ENCODE results near the gene SLC12A7.
"Not testable (repeated sequence)": the region's sequence is repeated elsewhere in the genome, so short reads cannot be mapped to it uniquely, and the experiment has no call there.

The SLC12A7 gene

GRCh38 chr5:1094670-1095190 is 17.1 kb downstream of the SLC12A7 start:
- no peak for DNase-seq

- DNase-seq, result no peak
These were observed 18.5 kb downstream of the SLC12A7 start for GRCh38 chr5:1093361-1093760.

DNA sequence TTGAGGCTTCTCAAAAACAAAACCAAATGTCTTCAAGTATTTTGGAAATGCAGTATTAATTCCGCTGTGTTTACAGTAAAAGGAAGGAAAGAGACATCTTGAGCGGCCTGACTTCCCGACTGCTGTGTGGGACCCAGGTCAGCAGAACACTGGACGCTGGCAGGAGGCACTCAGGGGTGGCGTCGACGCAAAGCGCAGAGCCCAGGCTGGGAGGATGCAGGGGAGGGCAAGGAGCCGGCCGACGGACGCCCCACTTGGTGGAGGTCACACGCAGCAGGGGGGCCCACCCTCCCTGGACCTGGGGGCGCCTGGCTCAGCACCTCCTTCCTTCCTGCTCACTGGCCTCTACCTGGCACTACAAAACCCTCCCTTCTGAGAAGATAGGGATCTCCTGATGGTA is 19.7 kb downstream of the SLC12A7 start:
- no peak for DNase-seq

GRCh38 chr5:1091632-1092031 is 20.2 kb downstream of the SLC12A7 start:
- no peak for DNase-seq

DNA sequence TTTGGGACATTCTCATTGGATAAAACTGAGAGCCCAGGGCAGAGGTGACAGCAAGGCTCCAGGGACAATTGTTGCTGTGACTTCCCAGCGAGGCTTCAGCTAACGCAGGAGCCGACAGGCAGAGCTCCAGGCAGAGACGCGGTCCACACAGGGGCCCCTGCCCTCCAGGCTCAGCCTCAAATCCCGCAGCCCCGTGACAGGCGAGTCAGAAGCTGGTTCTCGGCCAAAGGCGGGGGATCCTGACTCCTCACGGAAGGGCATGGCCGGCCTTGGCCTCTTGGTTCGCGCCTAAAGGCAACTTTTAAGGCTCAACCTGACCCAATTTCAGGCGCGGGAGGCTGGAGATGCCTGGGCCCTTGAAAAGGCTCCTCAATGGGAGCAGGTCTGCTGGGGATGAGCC is 21.3 kb downstream of the SLC12A7 start:
- DNase-seq, result no peak

- DNase-seq, result no peak
These were observed 22.2 kb downstream of the SLC12A7 start for GRCh38 chr5:1089621-1090040.

DNA sequence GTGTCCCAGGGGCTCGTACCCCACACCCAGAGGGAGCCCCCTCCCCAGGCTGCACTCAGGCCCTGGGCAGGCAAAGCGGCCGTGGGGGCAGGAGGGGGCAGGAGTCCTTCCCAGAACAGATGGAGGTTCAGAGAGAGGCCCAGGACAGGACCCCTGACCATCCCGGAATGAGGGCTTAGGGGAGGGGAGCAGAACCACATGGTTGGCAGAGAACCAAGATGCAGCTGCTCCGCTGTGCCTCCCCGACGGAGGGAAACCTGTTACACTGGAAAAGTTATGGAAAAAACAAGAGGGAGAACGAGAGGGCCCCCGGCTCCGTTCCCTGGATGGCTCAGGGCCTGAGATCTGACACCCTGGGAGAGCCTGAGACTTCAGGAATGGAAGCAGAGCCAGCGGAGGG is 22.7 kb downstream of the SLC12A7 start:
- no peak for DNase-seq

DNA sequence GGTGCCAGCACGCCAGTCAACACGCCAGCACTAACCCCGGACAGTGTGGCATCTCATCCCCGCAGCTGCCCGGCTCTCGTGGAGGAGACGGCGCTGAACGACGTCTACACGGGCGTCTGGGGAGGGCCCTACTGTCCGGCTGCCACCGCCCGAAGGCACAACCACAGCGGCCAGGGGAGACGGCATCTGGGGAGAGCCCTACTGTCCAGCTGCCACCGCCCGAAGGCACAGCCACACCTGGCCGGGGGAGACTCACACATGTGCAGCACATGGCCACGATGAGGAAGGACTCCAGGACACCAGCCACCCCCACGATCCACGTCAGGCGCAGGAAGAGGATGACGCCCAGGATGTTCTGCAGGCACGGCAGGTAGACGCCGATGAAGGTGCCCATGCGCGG is 23.1 kb downstream of the SLC12A7 start:
- no peak for DNase-seq

DNA sequence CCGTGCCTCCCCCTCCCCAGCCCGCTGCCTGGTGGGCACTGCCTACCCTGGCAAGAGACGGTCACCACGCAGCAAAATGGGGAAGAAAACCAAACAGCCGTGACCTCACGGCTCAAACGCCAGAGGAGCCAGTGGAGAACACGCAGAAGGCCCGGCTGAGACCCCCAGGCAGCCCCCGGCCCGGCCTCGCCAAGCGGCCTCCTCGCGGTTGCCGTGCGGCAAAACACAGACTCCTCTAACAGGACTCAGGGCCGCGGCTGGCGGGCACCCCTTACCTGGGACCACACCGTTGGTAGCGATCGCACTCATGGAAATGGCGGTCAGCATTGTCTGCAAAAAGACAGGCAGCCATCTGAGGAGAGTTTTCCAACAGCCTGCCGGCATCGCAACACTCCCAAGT is 23.8 kb downstream of the SLC12A7 start:
- no peak for DNase-seq

GRCh38 chr5:1087428-1087827 is 24.4 kb downstream of the SLC12A7 start:
- no peak for DNase-seq

- DNase-seq, result no peak
These were observed 25.0 kb downstream of the SLC12A7 start for GRCh38 chr5:1086871-1087270.

- DNase-seq, result no peak
These were observed 25.7 kb downstream of the SLC12A7 start for GRCh38 chr5:1086137-1086536.

- DNase-seq, result no peak
These were observed 26.5 kb downstream of the SLC12A7 start for GRCh38 chr5:1085391-1085790.

- DNase-seq, result no peak
These were observed 27.8 kb downstream of the SLC12A7 start for GRCh38 chr5:1083823-1084605.

DNA sequence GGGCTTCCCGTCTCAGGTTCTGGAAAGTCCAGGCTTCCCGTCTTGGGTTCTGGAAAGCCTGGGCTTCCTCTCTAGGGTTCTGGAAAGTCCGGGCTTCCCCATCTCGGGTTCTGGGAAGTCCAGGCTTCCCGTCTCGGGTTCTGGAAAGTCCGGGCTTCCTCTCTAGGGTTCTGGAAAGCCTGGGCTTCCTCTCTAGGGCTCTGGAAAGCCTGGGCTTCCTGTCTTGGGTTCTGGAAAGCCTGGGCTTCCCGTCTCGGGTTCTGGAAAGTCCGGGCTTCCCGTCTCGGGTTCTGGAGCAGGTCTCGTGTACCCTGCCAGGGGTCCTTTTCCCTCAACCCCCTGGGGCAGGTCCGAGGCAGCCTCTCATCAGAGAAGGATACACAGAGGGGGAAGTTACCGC is 28.8 kb downstream of the SLC12A7 start:
- not testable (repeated sequence) for DNase-seq

DNA sequence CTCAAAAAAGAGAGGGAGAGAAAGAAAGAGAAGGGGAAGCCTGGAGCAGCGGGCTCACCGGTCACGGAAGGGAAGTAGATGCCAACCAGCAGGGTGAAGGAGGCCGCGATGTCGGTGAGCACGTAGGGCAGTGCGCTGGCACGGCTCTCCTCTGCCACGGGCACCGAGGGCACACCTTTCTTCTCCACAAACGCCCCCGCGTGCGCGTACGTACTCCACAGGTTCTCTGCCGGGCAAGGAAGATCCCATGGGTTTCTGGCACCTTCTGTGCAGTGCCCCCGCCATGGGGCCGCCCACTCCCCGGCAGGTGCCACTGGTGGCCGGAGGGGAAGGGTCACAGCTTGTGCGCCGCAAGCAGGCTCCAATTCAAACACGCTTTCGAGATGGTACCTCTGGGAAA is 30.3 kb downstream of the SLC12A7 start:
- no peak for DNase-seq

DNA sequence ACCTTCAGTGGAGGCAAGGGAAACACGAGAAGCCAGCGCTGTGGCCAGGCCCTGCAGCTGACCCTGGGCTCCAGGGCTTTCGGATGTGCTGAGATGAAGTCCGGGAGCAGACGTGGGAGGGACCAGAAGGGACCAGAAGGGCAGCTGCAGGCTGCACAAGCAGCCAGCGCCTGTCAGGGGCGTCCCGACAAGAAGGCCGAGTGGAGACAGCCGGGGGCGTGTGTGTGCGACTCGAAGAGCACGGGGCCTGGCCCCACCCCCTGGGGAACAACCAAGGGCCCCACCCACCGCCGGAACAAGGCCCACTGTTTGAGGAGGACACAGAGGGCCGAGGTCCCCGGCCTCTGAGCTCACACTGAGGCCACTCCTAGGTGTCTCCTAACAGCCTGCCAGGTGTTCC is 31.4 kb downstream of the SLC12A7 start:
- DNase-seq, result no peak

DNA sequence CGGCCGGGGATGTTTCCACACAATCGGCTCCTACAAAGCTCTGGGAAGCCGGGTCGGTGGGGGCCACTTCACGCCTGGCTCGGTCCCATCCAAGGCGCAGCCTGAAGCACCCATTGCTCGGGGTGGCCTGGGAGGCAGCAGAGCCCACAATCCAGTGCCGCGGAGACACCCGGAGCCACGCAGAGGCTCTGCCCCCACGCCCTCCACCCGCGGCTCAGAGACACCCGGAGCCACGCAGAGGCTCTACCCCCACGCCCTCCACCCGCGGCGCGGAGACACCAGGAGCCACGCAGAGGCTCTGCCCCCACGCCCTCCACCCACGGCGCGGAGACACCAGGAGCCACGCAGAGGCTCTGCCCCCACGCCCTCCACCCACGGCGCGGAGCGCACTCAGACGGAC is 31.9 kb downstream of the SLC12A7 start:
- no peak for DNase-seq

GRCh38 chr5:1079486-1079885 is 32.4 kb downstream of the SLC12A7 start:
- no peak for DNase-seq

DNA sequence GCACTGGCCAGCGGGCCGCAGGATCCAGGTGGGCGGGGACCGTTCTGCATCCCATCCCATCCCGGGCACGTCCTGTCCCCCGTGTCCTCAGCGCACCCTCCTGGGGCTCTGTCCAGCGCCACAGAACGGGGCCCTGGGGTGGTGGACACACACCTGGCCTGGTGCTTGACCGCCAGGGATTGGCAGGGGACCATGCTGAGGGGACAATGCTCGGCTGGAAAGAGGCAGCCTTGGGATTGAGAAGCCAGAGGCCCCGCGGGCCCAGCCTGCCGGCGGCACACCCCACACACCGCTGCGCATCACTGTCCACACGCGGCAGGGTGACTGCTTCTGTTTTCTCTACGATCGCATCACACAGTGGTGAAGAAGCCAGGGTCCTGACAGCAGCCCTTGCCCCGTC is 33.0 kb downstream of the SLC12A7 start:
- DNase-seq, result no peak

- DNase-seq, result no peak
These were observed 33.7 kb downstream of the SLC12A7 start for GRCh38 chr5:1078206-1078605.

DNA sequence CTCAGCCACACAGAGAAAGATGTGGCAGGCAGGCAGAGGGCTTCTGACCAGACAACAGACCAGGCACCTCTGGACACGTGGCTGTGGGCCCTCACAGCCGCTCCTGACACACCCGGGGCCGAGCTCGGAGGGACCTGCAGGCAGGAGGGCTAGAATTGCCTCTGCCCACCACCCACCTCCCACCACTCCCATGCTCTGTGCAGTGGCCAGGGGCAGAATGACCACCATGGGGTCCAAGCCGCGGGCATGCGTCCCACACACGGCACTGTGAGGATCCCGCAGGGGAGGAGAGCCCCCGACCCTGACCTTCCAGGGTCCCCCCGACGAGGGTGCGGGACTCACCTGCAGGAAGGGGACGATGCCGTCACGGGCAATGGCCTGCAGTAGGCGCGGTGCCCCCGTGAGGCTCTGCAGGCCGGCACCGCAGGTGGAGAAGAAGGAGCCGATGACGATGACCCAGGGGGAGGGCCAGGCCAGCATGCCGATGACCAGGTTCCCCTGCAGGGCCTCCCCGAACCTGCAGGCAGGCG is 34.3 kb downstream of the SLC12A7 start:
- no peak for DNase-seq

DNA sequence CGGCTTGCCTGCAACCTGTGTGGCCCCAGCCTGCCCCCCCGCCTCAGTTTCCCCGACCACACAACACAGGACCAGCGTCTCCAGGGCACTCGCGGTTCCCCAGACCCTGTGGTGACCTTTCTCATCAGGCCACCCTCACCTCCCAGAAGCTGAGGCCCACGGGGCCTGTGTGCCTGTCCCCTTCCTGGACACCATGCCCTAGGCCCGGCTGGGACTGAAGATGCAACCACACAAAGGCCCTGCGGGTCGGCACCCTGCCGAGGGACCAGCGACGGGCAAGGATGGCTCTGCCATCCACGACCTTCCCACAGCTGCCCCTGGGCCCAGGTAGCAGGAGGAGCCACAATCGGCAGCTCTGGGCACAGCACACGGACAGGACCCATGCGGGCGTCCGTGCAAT is 34.8 kb downstream of the SLC12A7 start:
- no peak for DNase-seq

- no peak for DNase-seq
These were observed 35.5 kb downstream of the SLC12A7 start for GRCh38 chr5:1076406-1076805.

GRCh38 chr5:1075931-1076330 is 35.9 kb downstream of the SLC12A7 start:
- no peak for DNase-seq
